GM23248 (cell line): ENCODE results near the gene NHLH2. TPM values are rescaled to one million over a fixed set of nuclear protein-coding genes. Genes with fewer than 3 reads are reported as not detected.

ENCODE experiments used
- DNase-seq: peaks from one replicate; pipeline ENCODE4 v3.0.0-alpha.2; 2015
- H2AFZ ChIP-seq: fragments of 200-600 bp; sonication (generic); 2 replicates; pipeline ENCODE4 v1.6.1; 2016; ENCODE audit warnings: antibody characterized with exemption
- H3F3A ChIP-seq: fragments of 200-600 bp; sonication (generic); 2 replicates; pipeline ENCODE4 v1.6.1; 2016; ENCODE audit warnings: mild to moderate bottlenecking, antibody characterized with exemption, mixed run types; ENCODE audit not compliant: insufficient read depth
- H3K27ac ChIP-seq: fragments of 200-600 bp; sonication (generic); 2 replicates; pipeline ENCODE4 v1.5.1; 2016; ENCODE audit warnings: mild to moderate bottlenecking
- H3K27me3 ChIP-seq: fragments of 200-600 bp; sonication (generic); replicated peaks from 2 replicates; pipeline ENCODE4 v1.6.1; 2016; ENCODE audit warnings: mild to moderate bottlenecking; ENCODE audit not compliant: insufficient read depth
- H3K36me3 ChIP-seq: fragments of 200-600 bp; sonication (generic); 2 replicates; pipeline ENCODE4 v1.6.1; 2016; ENCODE audit warnings: low read depth, mild to moderate bottlenecking
- H3K4me1 ChIP-seq: fragments of 200-600 bp; sonication (generic); 2 replicates; pipeline ENCODE4 v1.6.1; 2016; ENCODE audit warnings: mild to moderate bottlenecking; ENCODE audit not compliant: insufficient read depth
- H3K4me2 ChIP-seq: fragments of 200-600 bp; sonication (generic); one replicate; pipeline ENCODE4 v1.6.1; 2016; ENCODE audit warnings: mild to moderate bottlenecking; ENCODE audit not compliant: unreplicated experiment
- H3K4me3 ChIP-seq: fragments of 200-600 bp; sonication (generic); 2 replicates; pipeline ENCODE4 v1.5.1; 2016; ENCODE audit warnings: mild to moderate bottlenecking
- H3K79me2 ChIP-seq: fragments of 200-600 bp; sonication (generic); 2 replicates; pipeline ENCODE4 v1.6.1; 2016; ENCODE audit warnings: mild to moderate bottlenecking; ENCODE audit not compliant: insufficient read depth
- H3K9ac ChIP-seq: fragments of 200-600 bp; sonication (generic); 2 replicates; pipeline ENCODE4 v1.6.1; 2016; ENCODE audit warnings: mild to moderate bottlenecking
- H3K9me2 ChIP-seq: fragments of 200-600 bp; sonication (generic); 2 replicates; pipeline ENCODE4 v1.6.1; 2016; ENCODE audit warnings: mixed run types, mild to moderate bottlenecking, moderate library complexity; ENCODE audit not compliant: insufficient read depth
- H3K9me3 ChIP-seq: fragments of 200-600 bp; sonication (generic); one replicate; pipeline ENCODE4 v1.6.1; 2017; ENCODE audit warnings: low read depth
- H4K20me1 ChIP-seq: fragments of 200-600 bp; sonication (generic); 2 replicates; pipeline ENCODE4 v1.6.0; 2016; ENCODE audit not compliant: insufficient read depth
- EZH2 ChIP-seq: fragments of 200-600 bp; sonication (generic); IDR thresholded peaks from 2 replicates; pipeline ENCODE4 v1.6.1; 2018; ENCODE audit warnings: antibody characterized with exemption, mild to moderate bottlenecking; ENCODE audit not compliant: insufficient read depth, poor library complexity, severe bottlenecking
- EZH2phosphoT487 ChIP-seq: fragments of 200-600 bp; sonication (generic); IDR thresholded peaks from 2 replicates; pipeline ENCODE4 v1.6.1; 2018; ENCODE audit warnings: antibody characterized with exemption, moderate library complexity, mild to moderate bottlenecking, low read depth; ENCODE audit not compliant: insufficient read depth
- WGBS, 2 experiments: methylation state at CpG; one replicate each; pipeline ENCODE4 v1.1.6; 2015 to 2017; ENCODE audit warnings: low lambda C conversion rate in 2 of 2, low coverage in 1 of 2; ENCODE audit errors: missing lambda C conversion rate in 2 of 2; 5-methylcytosine and 5-hydroxymethylcytosine counted together
- in situ Hi-C: fragments of 300-500 bp; cut with MboI; formaldehyde crosslinking; loops from 2 replicates; pipeline ENCODE4 v1.15.0; 2020
- polyA plus RNA-seq: library from polyadenylated mRNA; unstranded; fragments of >200 nt; fragmentation: Nextera tagmentation; extraction: Ambion mirVana; gene quantifications from 2 replicates; pipeline ENCODE4 v1.2.1, GENCODE V29; 2016
- total RNA-seq: library from RNA; depleted of rRNA; stranded (reverse); fragments of >200 nt; shearing (Covaris generic); gene quantifications from 2 replicates; pipeline ENCODE4 v1.2.3, GENCODE V29; 2014

NHLH2 gene
- total and polyA plus RNA-seq, 2 experiments from 2014 or later: 0.08 TPM; not detected in 1

- Histone ChIP-seq H3K9ac (no peak overlapping the region), H3K79me2 (no peaks in the 10 kb centered on the region), H3K36me3 (no peaks in the 10 kb centered on the region), H2AFZ (no peak overlapping the region), H3K4me2 (no peak overlapping the region), H4K20me1 (no peaks in the 10 kb centered on the region), H3K27ac (no peak overlapping the region), H3K4me1 (peaks cover 5% of the 10 kb centered on the region; the same call in 1 of the 2 replicates), H3K9me2 (no peaks in the 10 kb centered on the region), H3K4me3 (no peak overlapping the region), H3K9me3 (no peaks in the 10 kb centered on the region), H3K27me3 (peaks cover 29% of the 10 kb centered on the region), H3F3A (no peaks in the 10 kb centered on the region)
- no peak for TF ChIP-seq EZH2phosphoT487
- TF ChIP-seq EZH2: no peak
- no peak for DNase-seq
- WGBS, 2 experiments: 62 to 67% methylated on average over 6 of the region's 6 CpGs
- in situ Hi-C loops: no loop called here
Measured at GRCh38 chr1:115796036-115796435, 44.9 kb downstream of the NHLH2 start.

GRCh38 chr1:115794976-115795639 lies 45.8 kb downstream of the NHLH2 start:
- H3F3A ChIP-seq: no peaks in the 10 kb centered on the region
- peaks cover 29% of the 10 kb centered on the region for H3K27me3 ChIP-seq
- no peaks in the 10 kb centered on the region for H4K20me1 ChIP-seq
- TF ChIP-seq EZH2: no peak
- no peak for TF ChIP-seq EZH2phosphoT487
- peaks cover 5% of the 10 kb centered on the region; the same call in 1 of the 2 replicates for H3K4me1 ChIP-seq
- H3K4me2 ChIP-seq: no peak overlapping the region
- WGBS, 2 experiments: 60% methylated on average over 4 of the region's 4 CpGs
- no peaks in the 10 kb centered on the region for H3K9me3 ChIP-seq
- in situ Hi-C loops: no loop called here
- H3K4me3 ChIP-seq: no peak overlapping the region
- no peak overlapping the region for H2AFZ ChIP-seq
- H3K27ac ChIP-seq: no peak overlapping the region
- DNase-seq: no peak
- H3K9ac ChIP-seq: no peak overlapping the region
- H3K9me2 ChIP-seq: no peaks in the 10 kb centered on the region
- H3K79me2 ChIP-seq: no peaks in the 10 kb centered on the region
- H3K36me3 ChIP-seq: no peaks in the 10 kb centered on the region

- in situ Hi-C loops: no loop called here
Measured at GRCh38 chr1:115793162-115793561, 47.8 kb downstream of the NHLH2 start.

GRCh38 chr1:115791816-115792215 lies 49.1 kb downstream of the NHLH2 start:
- no peaks in the 10 kb centered on the region for H3K9me2 ChIP-seq
- WGBS, 2 experiments: 63 to 75% methylated on average over 3 of the region's 3 CpGs
- TF ChIP-seq EZH2: no peak
- no peak for TF ChIP-seq EZH2phosphoT487
- no peaks in the 10 kb centered on the region for H3K79me2 ChIP-seq
- H3K9me3 ChIP-seq: no peaks in the 10 kb centered on the region
- in situ Hi-C loops: no loop called here
- H2AFZ ChIP-seq: no peak overlapping the region
- no peaks in the 10 kb centered on the region for H3F3A ChIP-seq
- peaks cover 5% of the 10 kb centered on the region; the same call in 1 of the 2 replicates for H3K4me1 ChIP-seq
- no peak overlapping the region for H3K4me3 ChIP-seq
- peaks cover 29% of the 10 kb centered on the region for H3K27me3 ChIP-seq
- DNase-seq: no peak
- H4K20me1 ChIP-seq: no peaks in the 10 kb centered on the region
- no peak overlapping the region for H3K27ac ChIP-seq
- no peak overlapping the region for H3K9ac ChIP-seq
- H3K36me3 ChIP-seq: no peaks in the 10 kb centered on the region
- H3K4me2 ChIP-seq: no peak overlapping the region

More at GRCh38 chr1:115793162-115793561, 47.8 kb downstream of the NHLH2 start:
- no peak for DNase-seq
- H3K9ac ChIP-seq: no peak overlapping the region
- WGBS, 2 experiments: 3 to 10% methylated on average over 9 of the region's 9 CpGs
- no peak overlapping the region for H3K4me3 ChIP-seq
- no peak overlapping the region for H3K27ac ChIP-seq
- TF ChIP-seq EZH2phosphoT487 (no peak), EZH2 (no peak)
- H3K79me2 ChIP-seq: no peaks in the 10 kb centered on the region
- H2AFZ ChIP-seq: no peak overlapping the region; the same call in 1 of the 2 replicates
- no peaks in the 10 kb centered on the region for H3K9me3 ChIP-seq
- no peaks in the 10 kb centered on the region for H4K20me1 ChIP-seq
- H3F3A ChIP-seq: no peaks in the 10 kb centered on the region
- H3K36me3 ChIP-seq: no peaks in the 10 kb centered on the region
- H3K27me3 ChIP-seq: peaks cover 29% of the 10 kb centered on the region
- H3K4me1 ChIP-seq: peaks cover 5% of the 10 kb centered on the region; the same call in 1 of the 2 replicates
- H3K4me2 ChIP-seq: no peak overlapping the region
- H3K9me2 ChIP-seq: no peaks in the 10 kb centered on the region

GRCh38 chr1:115790846-115791245 lies 50.1 kb downstream of the NHLH2 start:
- in situ Hi-C loops: no loop called here
- Histone ChIP-seq H3K9me2 (no peaks in the 10 kb centered on the region), H3K4me2 (no peak overlapping the region), H3K9ac (no peak overlapping the region), H3K9me3 (no peaks in the 10 kb centered on the region), H3K79me2 (no peaks in the 10 kb centered on the region), H3K27ac (no peak overlapping the region), H3F3A (no peaks in the 10 kb centered on the region), H3K4me1 (peaks cover 5% of the 10 kb centered on the region; the same call in 1 of the 2 replicates), H2AFZ (no peak overlapping the region), H4K20me1 (no peaks in the 10 kb centered on the region), H3K27me3 (peaks cover 26% of the 10 kb centered on the region), H3K36me3 (no peaks in the 10 kb centered on the region), H3K4me3 (no peak overlapping the region)
- 82 to 88% methylated on average over 6 of the region's 6 CpGs for WGBS, 2 experiments
- DNase-seq: no peak
- no peak for TF ChIP-seq EZH2phosphoT487
